ENCODE data around the gene JUNB. TPM values are rescaled to one million over a fixed set of nuclear protein-coding genes. Genes with fewer than 3 reads are reported as not detected.
A peak's percentile ranks its signal among the peaks of the same experiment; 100 is the strongest.

The JUNB gene
- total and polyA plus RNA-seq, 2 of the 13 experiments (the other 11 are each of a cell fraction or from before 2014, with no cell fraction given) = 7.7 to 8.2 TPM

DNA sequence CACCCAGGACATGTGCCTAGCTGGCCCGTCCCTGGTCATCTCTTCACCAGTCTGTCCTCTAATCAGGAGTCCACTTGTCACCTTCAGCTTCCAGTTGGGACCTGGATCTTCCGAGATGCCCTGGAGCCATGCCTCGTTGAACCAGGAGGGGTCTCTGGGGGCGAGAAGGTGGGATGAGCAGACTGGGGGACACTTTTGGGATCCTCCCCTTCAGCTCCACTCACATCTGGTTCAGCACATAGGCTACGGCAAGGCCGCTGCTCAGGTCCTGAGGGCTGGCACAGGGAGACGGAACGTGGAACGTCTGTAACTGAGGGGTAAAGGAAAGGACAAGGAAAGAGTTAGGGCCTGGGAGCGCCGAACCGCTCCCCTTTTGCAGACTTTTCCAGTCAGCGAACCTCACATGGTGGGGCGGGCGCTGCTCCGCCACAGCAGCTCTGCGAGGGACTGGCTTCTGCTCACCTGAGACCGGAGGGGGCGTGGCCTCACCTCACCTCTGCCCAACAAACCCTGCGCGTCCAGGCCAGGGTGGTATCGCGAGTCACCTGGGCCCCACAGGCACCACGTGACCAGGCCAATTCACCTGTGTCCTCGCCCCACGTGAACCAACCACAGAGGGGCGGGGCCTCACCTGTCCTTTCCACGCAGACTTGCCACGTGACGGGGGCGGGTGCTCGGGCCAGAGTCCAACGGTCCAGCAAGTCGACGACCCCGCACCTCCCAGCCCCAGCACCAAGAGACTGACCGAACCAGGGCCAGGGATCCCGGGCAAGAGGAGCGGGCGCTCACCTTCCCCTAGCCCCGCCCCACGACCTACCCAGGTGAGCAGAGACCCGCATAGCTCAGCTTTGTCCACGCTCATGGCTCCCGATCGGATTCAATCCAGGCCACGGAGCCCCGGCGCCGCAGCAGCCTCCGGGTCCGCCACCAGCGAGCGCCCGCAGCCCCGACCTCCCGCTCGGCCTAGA, 16.4 kb upstream of the JUNB start, which contains the start of gene HOOK2 (continued):
- TF ChIP-seq, protein P1, sequence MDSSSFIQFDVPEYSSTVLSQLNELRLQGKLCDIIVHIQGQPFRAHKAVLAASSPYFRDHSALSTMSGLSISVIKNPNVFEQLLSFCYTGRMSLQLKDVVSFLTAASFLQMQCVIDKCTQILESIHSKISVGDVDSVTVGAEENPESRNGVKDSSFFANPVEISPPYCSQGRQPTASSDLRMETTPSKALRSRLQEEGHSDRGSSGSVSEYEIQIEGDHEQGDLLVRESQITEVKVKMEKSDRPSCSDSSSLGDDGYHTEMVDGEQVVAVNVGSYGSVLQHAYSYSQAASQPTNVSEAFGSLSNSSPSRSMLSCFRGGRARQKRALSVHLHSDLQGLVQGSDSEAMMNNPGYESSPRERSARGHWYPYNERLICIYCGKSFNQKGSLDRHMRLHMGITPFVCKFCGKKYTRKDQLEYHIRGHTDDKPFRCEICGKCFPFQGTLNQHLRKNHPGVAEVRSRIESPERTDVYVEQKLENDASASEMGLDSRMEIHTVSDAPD (CRISPR knock-in tag; IDR thresholded peaks at IDR 0.05) = no peak
- TF ChIP-seq EED (CRISPR knock-in tag; IDR thresholded peaks at IDR 0.05) (peak; percentile 92; the same call in 1 of the 2 replicates), SMARCC2 (IDR thresholded peaks at IDR 0.05) (no peak), NR2F1 (CRISPR knock-in tag; IDR thresholded peaks at IDR 0.05) (no peak), DNMT3B (CRISPR knock-in tag; conservative IDR thresholded peaks at IDR 0.05) (0 out of 2 replicates have a peak, but pooled peaks have one; percentile 52), ZSCAN31 (CRISPR knock-in tag; IDR thresholded peaks at IDR 0.05; ENCODE audit: low read depth) (peak; percentile 67; the same call in 1 of the 2 replicates), PHF8 (CRISPR knock-in tag; IDR thresholded peaks at IDR 0.05) (peak; percentile 66), ZNF234 (CRISPR knock-in tag; conservative IDR thresholded peaks at IDR 0.05) (0 out of 2 replicates have a peak, but pooled peaks have one; percentile 31)
- TF ChIP-seq, protein P2, sequence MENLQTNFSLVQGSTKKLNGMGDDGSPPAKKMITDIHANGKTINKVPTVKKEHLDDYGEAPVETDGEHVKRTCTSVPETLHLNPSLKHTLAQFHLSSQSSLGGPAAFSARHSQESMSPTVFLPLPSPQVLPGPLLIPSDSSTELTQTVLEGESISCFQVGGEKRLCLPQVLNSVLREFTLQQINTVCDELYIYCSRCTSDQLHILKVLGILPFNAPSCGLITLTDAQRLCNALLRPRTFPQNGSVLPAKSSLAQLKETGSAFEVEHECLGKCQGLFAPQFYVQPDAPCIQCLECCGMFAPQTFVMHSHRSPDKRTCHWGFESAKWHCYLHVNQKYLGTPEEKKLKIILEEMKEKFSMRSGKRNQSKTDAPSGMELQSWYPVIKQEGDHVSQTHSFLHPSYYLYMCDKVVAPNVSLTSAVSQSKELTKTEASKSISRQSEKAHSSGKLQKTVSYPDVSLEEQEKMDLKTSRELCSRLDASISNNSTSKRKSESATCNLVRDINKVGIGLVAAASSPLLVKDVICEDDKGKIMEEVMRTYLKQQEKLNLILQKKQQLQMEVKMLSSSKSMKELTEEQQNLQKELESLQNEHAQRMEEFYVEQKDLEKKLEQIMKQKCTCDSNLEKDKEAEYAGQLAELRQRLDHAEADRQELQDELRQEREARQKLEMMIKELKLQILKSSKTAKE (CRISPR knock-in tag; IDR thresholded peaks at IDR 0.05; ENCODE audit: borderline replicate concordance) = no peak
- TF ChIP-seq, protein P3, sequence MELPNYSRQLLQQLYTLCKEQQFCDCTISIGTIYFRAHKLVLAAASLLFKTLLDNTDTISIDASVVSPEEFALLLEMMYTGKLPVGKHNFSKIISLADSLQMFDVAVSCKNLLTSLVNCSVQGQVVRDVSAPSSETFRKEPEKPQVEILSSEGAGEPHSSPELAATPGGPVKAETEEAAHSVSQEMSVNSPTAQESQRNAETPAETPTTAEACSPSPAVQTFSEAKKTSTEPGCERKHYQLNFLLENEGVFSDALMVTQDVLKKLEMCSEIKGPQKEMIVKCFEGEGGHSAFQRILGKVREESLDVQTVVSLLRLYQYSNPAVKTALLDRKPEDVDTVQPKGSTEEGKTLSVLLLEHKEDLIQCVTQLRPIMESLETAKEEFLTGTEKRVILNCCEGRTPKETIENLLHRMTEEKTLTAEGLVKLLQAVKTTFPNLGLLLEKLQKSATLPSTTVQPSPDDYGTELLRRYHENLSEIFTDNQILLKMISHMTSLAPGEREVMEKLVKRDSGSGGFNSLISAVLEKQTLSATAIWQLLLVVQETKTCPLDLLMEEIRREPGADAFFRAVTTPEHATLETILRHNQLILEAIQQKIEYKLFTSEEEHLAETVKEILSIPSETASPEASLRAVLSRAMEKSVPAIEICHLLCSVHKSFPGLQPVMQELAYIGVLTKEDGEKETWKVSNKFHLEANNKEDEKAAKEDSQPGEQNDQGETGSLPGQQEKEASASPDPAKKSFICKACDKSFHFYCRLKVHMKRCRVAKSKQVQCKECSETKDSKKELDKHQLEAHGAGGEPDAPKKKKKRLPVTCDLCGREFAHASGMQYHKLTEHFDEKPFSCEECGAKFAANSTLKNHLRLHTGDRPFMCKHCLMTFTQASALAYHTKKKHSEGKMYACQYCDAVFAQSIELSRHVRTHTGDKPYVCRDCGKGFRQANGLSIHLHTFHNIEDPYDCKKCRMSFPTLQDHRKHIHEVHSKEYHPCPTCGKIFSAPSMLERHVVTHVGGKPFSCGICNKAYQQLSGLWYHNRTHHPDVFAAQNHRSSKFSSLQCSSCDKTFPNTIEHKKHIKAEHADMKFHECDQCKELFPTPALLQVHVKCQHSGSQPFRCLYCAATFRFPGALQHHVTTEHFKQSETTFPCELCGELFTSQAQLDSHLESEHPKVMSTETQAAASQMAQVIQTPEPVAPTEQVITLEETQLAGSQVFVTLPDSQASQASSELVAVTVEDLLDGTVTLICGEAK (IDR thresholded peaks at IDR 0.05) = no peak
- TF ChIP-seq, protein P3 (CRISPR knock-in tag; IDR thresholded peaks at IDR 0.05) = 0 out of 2 replicates have a peak, but pooled peaks have one; percentile 51
- TF ChIP-seq, protein P4, sequence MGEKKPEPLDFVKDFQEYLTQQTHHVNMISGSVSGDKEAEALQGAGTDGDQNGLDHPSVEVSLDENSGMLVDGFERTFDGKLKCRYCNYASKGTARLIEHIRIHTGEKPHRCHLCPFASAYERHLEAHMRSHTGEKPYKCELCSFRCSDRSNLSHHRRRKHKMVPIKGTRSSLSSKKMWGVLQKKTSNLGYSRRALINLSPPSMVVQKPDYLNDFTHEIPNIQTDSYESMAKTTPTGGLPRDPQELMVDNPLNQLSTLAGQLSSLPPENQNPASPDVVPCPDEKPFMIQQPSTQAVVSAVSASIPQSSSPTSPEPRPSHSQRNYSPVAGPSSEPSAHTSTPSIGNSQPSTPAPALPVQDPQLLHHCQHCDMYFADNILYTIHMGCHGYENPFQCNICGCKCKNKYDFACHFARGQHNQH (CRISPR knock-in tag; IDR thresholded peaks at IDR 0.05) = 0 out of 2 replicates have a peak, but pooled peaks have one; percentile 14

All from HepG2 (cell line).